H1 (cell line): Measurements from ENCODE around the gene PBOV1. TPM values are rescaled to one million over a fixed set of nuclear protein-coding genes. Genes with fewer than 3 reads are reported as not detected.
A peak's percentile ranks its signal among the peaks of the same experiment; 100 is the strongest.

Experiments
- ASH2L ChIP-seq: fragments of 200-600, 300-600 bp; sonication (generic); IDR thresholded peaks from one replicate; pipeline ENCODE4 v1.7.1; 2017; ENCODE audit warnings: low read length
- BRCA1 ChIP-seq: IDR thresholded peaks from 2 replicates; pipeline ENCODE4 v1.6.1; 2012; ENCODE audit warnings: low read depth, low read length, improper control_type of control experiment
- CHD2 ChIP-seq: IDR thresholded peaks from 2 replicates; pipeline ENCODE4 v1.6.1; 2012; ENCODE audit warnings: low read length, improper control_type of control experiment
- CHD7 ChIP-seq: fragments of 300-600 bp; sonication (generic); IDR thresholded peaks from 2 replicates; pipeline ENCODE4 v1.7.1; 2012; ENCODE audit warnings: low read length, moderate library complexity, mild to moderate bottlenecking, inconsistent platforms; ENCODE audit not compliant: insufficient replicate concordance
- JUN ChIP-seq: IDR thresholded peaks from 2 replicates; pipeline ENCODE4 v1.6.1; 2011; ENCODE audit warnings: low read depth, mild to moderate bottlenecking, improper control_type of control experiment, low read length
- KDM5A ChIP-seq: fragments of 200-600 bp; IDR thresholded peaks from 2 replicates; pipeline ENCODE4 v1.7.1; 2012; ENCODE audit warnings: mild to moderate bottlenecking, low read length, inconsistent platforms, mixed read lengths
- RAD21 ChIP-seq, 2 experiments: IDR thresholded peaks in 1 of 2; conservative IDR thresholded peaks in 1 of 2; 2 replicates each; pipeline ENCODE4 v1.6.1; 2011; ENCODE audit warnings: low read depth in 2 of 2, low read length in 2 of 2, improper control_type of control experiment in 1 of 2, inconsistent platforms in 1 of 2, mild to moderate bottlenecking in 1 of 2, moderate library complexity in 1 of 2
- SP1 ChIP-seq: IDR thresholded peaks from 2 replicates; pipeline ENCODE4 v1.6.1; 2011; ENCODE audit warnings: low read depth, low read length
- SP2 ChIP-seq: IDR thresholded peaks from 2 replicates; pipeline ENCODE4 v1.6.1; 2012; ENCODE audit warnings: mild to moderate bottlenecking, low read length, inconsistent platforms
- polyA plus RNA-seq, 7 experiments: library from polyadenylated mRNA; depleted of rRNA in 3 of 7; stranded (reverse) in 5 of 7; unstranded in 2 of 7; fragments of >200 nt in 5 of 7; fragments of 200-250 nt in 2 of 7; gene quantifications; 1 replicate in 5 of 7; 2 replicates in 1 of 7; 4 replicates in 1 of 7; pipeline versions ENCODE4 v1.2.1 to v1.2.3, GENCODE V29; 2011 to 2013; ENCODE audit warnings: missing spikeins in 2 of 7, mixed read lengths in 2 of 7
- total RNA-seq: library from RNA; stranded (reverse); fragmentation: NEBNext Ultra II Directional; extraction: Animal tissue kit (Norgen Biotek cat#: 25700); gene quantifications from 2 replicates; pipeline ENCODE4 v1.2.1, GENCODE V29; 2021

The PBOV1 gene
- total and polyA plus RNA-seq, 2 of the 8 experiments (the other 6 are each of a cell fraction or from before 2014, with no cell fraction given), result not detected

- TF ChIP-seq CHD7 (peak; percentile 52), SP1 (peak; percentile 47; the same call in 1 of the 2 replicates), KDM5A (no peak), BRCA1 (no peak), RAD21 (IDR thresholded peaks at IDR 0.05 in 1 of 2, conservative IDR thresholded peaks at IDR 0.05 in 1 of 2; ENCODE audit: low read depth in 2 of 2, low read length in 2 of 2) (no peak), SP2 (no peak), JUN (no peak), ASH2L (peak; percentile 56), CHD2 (peak; percentile 46; the same call in 1 of the 2 replicates)
Observed at GRCh38 chr6:138182939-138183789, 35.1 kb downstream of the PBOV1 start (continued).
